CD4-positive, CD25-positive, alpha-beta regulatory T cell (primary cell): ENCODE data around the gene SET. TPM values are rescaled to one million over a fixed set of nuclear protein-coding genes. Genes with fewer than 3 reads are reported as not detected.
A peak's percentile ranks its signal among the peaks of the same experiment; 100 is the strongest.
"Not testable (repeated sequence)": the region's sequence is repeated elsewhere in the genome, so short reads cannot be mapped to it uniquely, and the experiment has no call there.

Source experiments
- ATAC-seq, 2 donors: fragments of 150-1000 bp; cut with Tn5 transposase; one replicate each; pipeline ENCODE4 v1.10.0; 2021; ENCODE audit warnings: low read depth in 2 of 2, moderate number of reproducible peaks in 2 of 2, moderate library complexity in 1 of 2
- DNase-seq, 3 donors: peaks; one replicate each; pipeline versions ENCODE4 v3.0.0 to v3.0.0-alpha.2; 2012 to 2022; ENCODE audit warnings: mixed read lengths in 1 of 3
- H3K27ac ChIP-seq: one replicate; pipeline ENCODE4 v1.7.0; 2013; ENCODE audit warnings: mild to moderate bottlenecking, low read length; ENCODE audit not compliant: insufficient read depth, poor library complexity, severe bottlenecking
- H3K27me3 ChIP-seq: one replicate; pipeline ENCODE4 v1.7.0; 2013; ENCODE audit warnings: low read length; ENCODE audit not compliant: control insufficient read depth, insufficient read depth
- H3K36me3 ChIP-seq: one replicate; pipeline ENCODE4 v1.7.0; 2013; ENCODE audit warnings: mild to moderate bottlenecking, low read length, moderate library complexity; ENCODE audit not compliant: control insufficient read depth, insufficient read depth
- H3K4me1 ChIP-seq: 2 replicates; pipeline ENCODE4 v1.7.0; 2013; ENCODE audit warnings: mild to moderate bottlenecking, low read length; ENCODE audit not compliant: insufficient read depth, control insufficient read depth, poor library complexity, severe bottlenecking
- H3K4me3 ChIP-seq: one replicate; pipeline ENCODE4 v1.7.0; 2013; ENCODE audit warnings: low read depth, mild to moderate bottlenecking, low read length, moderate library complexity
- H3K9me3 ChIP-seq, 2 experiments: 1 replicate in 1 of 2; 2 replicates in 1 of 2; pipeline ENCODE4 v1.7.0; 2013; ENCODE audit warnings: low read length in 2 of 2, mild to moderate bottlenecking in 1 of 2, moderate library complexity in 1 of 2; ENCODE audit not compliant: control insufficient read depth in 2 of 2
- H3K27ac Mint-ChIP-seq, 3 donors: one replicate each; pipeline ENCODE4 v1.8.0; 2020 to 2022; ENCODE audit warnings: mild to moderate bottlenecking in 3 of 3, mixed read lengths in 3 of 3, moderate library complexity in 2 of 3
- H3K27me3 Mint-ChIP-seq: one replicate; pipeline ENCODE4 v1.8.0; 2022; ENCODE audit warnings: mild to moderate bottlenecking, mixed read lengths
- H3K36me3 Mint-ChIP-seq: one replicate; pipeline ENCODE4 v1.8.0; 2020; ENCODE audit warnings: mixed read lengths
- H3K4me1 Mint-ChIP-seq, 4 donors: one replicate each; pipeline ENCODE4 v1.8.0; 2020 to 2022; ENCODE audit warnings: mixed read lengths in 4 of 4, mild to moderate bottlenecking in 1 of 4
- H3K4me3 Mint-ChIP-seq, 4 donors: one replicate each; pipeline ENCODE4 v1.8.0; 2020 to 2022; ENCODE audit warnings: mild to moderate bottlenecking in 4 of 4, mixed read lengths in 4 of 4, moderate library complexity in 3 of 4
- H3K9me3 Mint-ChIP-seq, 7 donors: one replicate each; pipeline ENCODE4 v1.8.0; 2020 to 2022; ENCODE audit warnings: mixed read lengths in 7 of 7, mild to moderate bottlenecking in 3 of 7, moderate library complexity in 2 of 7
- polyA plus RNA-seq, 4 donors: library from polyadenylated mRNA; unstranded; fragments of 300-500 nt; fragmentation: Illumina TruSeq; gene quantifications; one replicate each; pipeline ENCODE4 v1.2.3, GENCODE V29; 2021
- total RNA-seq: library from RNA; stranded (reverse); gene quantifications from one replicate; pipeline ENCODE4 v1.2.3, GENCODE V29; 2022

SET gene
- total and polyA plus RNA-seq, 5 donors from 2014 or later = 123 to 226 (median 159) TPM

DNA sequence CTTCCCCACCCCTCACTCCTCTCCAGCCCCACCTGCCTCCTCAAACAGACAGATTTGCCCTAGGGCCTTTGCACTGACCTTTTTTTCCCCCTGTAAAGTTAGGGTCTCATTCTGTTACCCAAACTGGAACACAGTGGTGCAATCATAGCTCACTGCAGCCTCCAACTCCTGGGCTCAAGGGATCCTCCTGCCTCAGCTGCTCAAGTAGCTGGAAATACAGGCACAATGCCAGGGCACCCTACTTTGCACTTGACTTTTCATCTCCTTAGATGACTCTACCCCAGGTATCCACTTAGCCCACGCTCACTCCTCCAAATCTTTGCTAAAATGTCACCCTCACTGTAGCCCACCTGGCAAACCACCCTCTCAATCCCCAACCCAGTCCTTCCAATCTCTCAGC is 34.5 kb upstream of the SET start:
- H3K4me3 Mint-ChIP-seq = peak overlapping the region; percentile 40 to 89 (median 64)
- no peaks in the 10 kb centered on the region for H3K36me3 ChIP-seq
- H3K9me3 Mint-ChIP-seq = no peaks in the 10 kb centered on the region
- DNase-seq (no peak), ATAC-seq (no peak)
- H3K9me3 ChIP-seq = no peaks in the 10 kb centered on the region
- no peaks in the 10 kb centered on the region for H3K27me3 ChIP-seq
- H3K36me3 Mint-ChIP-seq = no peaks in the 10 kb centered on the region
- no peak overlapping the region for H3K27ac ChIP-seq
- peaks cover 5% of the 10 kb centered on the region for H3K4me1 ChIP-seq
- peak overlapping the region in 1 of 3 donors; percentile 74 for H3K27ac Mint-ChIP-seq
- no peak overlapping the region for H3K4me3 ChIP-seq
- H3K4me1 Mint-ChIP-seq = peaks cover 3 to 9% (median 7%) of the 10 kb centered on the region in 4 donors
- H3K27me3 Mint-ChIP-seq = no peaks in the 10 kb centered on the region

- Mint-ChIP-seq H3K36me3 (no peaks in the 10 kb centered on the region), H3K4me3 (peak within 1 kb of the TSS; percentile 85 to 94 (median 93)), H3K4me1 (peaks cover 3 to 9% (median 7%) of the 10 kb centered on the region in 4 donors), H3K27ac (peak within 1 kb of the TSS; percentile 98 to 100 (median 99)), H3K27me3 (no peaks in the 10 kb centered on the region), H3K9me3 (no peaks in the 10 kb centered on the region)
- DNase-seq (peak; percentile 94 to 96 (median 96)), ATAC-seq (peak; percentile 97 to 98)
- no peaks in the 10 kb centered on the region for H3K27me3 ChIP-seq
- H3K4me1 ChIP-seq = peaks cover 5% of the 10 kb centered on the region
- no peaks in the 10 kb centered on the region for H3K9me3 ChIP-seq
- peak within 1 kb of the TSS; percentile 92 for H3K4me3 ChIP-seq
- H3K27ac ChIP-seq = peak within 1 kb of the TSS; percentile 93
- H3K36me3 ChIP-seq = no peaks in the 10 kb centered on the region
These were observed 32.3 kb upstream of the SET start, which contains the start of gene DYNC2I2 for GRCh38 chr9:128656416-128657343. DYNC2I2 (minus strand) TSS chr9:128656847; CDS start chr9:128656726, 121 bp downstream.

DNA sequence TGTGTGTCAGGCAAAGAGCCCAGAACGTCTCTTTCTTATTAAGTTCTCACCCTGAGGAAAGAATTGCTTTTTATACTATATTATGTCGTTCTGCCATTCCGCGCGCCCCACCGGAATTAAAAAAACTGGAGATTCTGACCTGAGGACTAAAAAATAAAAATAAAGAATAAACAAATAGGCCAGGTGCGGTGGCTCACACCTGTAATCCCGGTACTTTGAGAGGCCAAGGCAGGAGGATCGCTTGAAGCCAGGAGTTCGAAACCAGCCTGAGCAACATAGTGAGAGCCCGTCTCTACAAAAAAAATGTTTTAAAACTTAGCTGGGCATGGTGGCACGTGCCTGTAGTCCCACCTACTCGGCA is 31.7 kb upstream of the SET start:
- H3K36me3 ChIP-seq = no peaks in the 10 kb centered on the region
- Mint-ChIP-seq H3K9me3 (no peaks in the 10 kb centered on the region), H3K4me3 (peak overlapping the region; percentile 85 to 94 (median 93)), H3K27me3 (no peaks in the 10 kb centered on the region), H3K4me1 (peaks cover 3 to 9% (median 7%) of the 10 kb centered on the region in 4 donors), H3K36me3 (no peaks in the 10 kb centered on the region), H3K27ac (peak overlapping the region; percentile 98 to 100 (median 99))
- H3K4me1 ChIP-seq = peaks cover 5% of the 10 kb centered on the region
- peak overlapping the region; percentile 92 for H3K4me3 ChIP-seq
- DNase-seq (no peak), ATAC-seq (no peak)
- H3K27me3 ChIP-seq = no peaks in the 10 kb centered on the region
- H3K27ac ChIP-seq = peak overlapping the region; percentile 93
- no peaks in the 10 kb centered on the region for H3K9me3 ChIP-seq

GRCh38 chr9:128657796-128658195 is 31.2 kb upstream of the SET start:
- Histone ChIP-seq H3K4me3 (no peak overlapping the region), H3K27ac (no peak overlapping the region), H3K4me1 (peaks cover 5% of the 10 kb centered on the region), H3K9me3 (no peaks in the 10 kb centered on the region), H3K27me3 (no peaks in the 10 kb centered on the region), H3K36me3 (no peaks in the 10 kb centered on the region)
- DNase-seq (no peak), ATAC-seq (no peak)
- Mint-ChIP-seq H3K4me1 (peaks cover 3 to 9% (median 7%) of the 10 kb centered on the region in 4 donors), H3K27me3 (no peaks in the 10 kb centered on the region), H3K36me3 (no peaks in the 10 kb centered on the region), H3K9me3 (no peaks in the 10 kb centered on the region), H3K27ac (peak overlapping the region in 1 of 3 donors; percentile 100), H3K4me3 (peak overlapping the region in 3 of 4 donors; percentile 85 to 94 (median 93))

DNA sequence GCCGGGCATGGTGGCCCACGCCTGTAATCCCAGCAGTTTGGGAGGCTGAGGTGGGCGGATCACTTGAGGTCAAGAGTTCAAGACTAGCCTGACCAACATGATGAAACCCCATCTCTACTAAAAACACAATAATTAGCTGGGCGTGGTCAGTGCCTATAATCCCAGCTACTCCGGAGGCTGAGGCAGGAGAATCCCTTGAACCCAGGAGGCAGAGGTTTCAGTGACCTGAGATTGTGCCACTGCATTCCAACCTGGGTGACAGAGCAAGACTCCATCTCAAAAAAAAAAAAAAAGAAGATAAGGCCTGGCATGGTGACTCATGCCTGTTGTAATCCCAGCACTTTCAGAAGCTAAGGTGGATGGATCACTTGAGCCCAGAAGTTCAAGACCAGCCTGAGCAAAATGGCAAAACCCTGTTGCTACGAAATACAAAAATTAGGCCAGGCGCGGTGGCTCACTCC is 22.5 kb upstream of the SET start:
- not testable (repeated sequence) for H3K27ac ChIP-seq, H3K4me3 Mint-ChIP-seq, H3K27me3 ChIP-seq, ATAC-seq, H3K36me3 ChIP-seq, H3K4me3 ChIP-seq, H3K27me3 Mint-ChIP-seq, H3K9me3 Mint-ChIP-seq, H3K9me3 ChIP-seq, H3K4me1 Mint-ChIP-seq, DNase-seq, H3K4me1 ChIP-seq, H3K36me3 Mint-ChIP-seq
- peak overlapping the region in 1 of 3 donors; percentile 25 for H3K27ac Mint-ChIP-seq

- no peaks in the 10 kb centered on the region for H3K27me3 ChIP-seq
- no peaks in the 10 kb centered on the region for H3K4me1 ChIP-seq
- no peaks in the 10 kb centered on the region for H3K9me3 Mint-ChIP-seq
- no peak overlapping the region for H3K4me3 Mint-ChIP-seq
- H3K27me3 Mint-ChIP-seq = no peaks in the 10 kb centered on the region
- DNase-seq (no peak), ATAC-seq (no peak)
- no peak overlapping the region for H3K4me3 ChIP-seq
- no peaks in the 10 kb centered on the region for H3K36me3 Mint-ChIP-seq
- no peak overlapping the region for H3K27ac Mint-ChIP-seq
- H3K4me1 Mint-ChIP-seq = no peaks in the 10 kb centered on the region
- no peaks in the 10 kb centered on the region for H3K36me3 ChIP-seq
- no peak overlapping the region for H3K27ac ChIP-seq
- no peaks in the 10 kb centered on the region for H3K9me3 ChIP-seq
These were observed 19.2 kb upstream of the SET start for GRCh38 chr9:128669786-128670185.

- peaks cover 0 to 2% (median 0%) of the 10 kb centered on the region in 4 donors for H3K4me1 Mint-ChIP-seq
- Histone ChIP-seq H3K4me1 (no peaks in the 10 kb centered on the region), H3K27ac (no peak overlapping the region), H3K4me3 (no peak overlapping the region), H3K9me3 (no peaks in the 10 kb centered on the region), H3K27me3 (no peaks in the 10 kb centered on the region), H3K36me3 (no peaks in the 10 kb centered on the region)
- no peaks in the 10 kb centered on the region for H3K9me3 Mint-ChIP-seq
- DNase-seq (no peak), ATAC-seq (no peak)
- H3K27ac Mint-ChIP-seq = no peak overlapping the region
- peaks cover 3% of the 10 kb centered on the region for H3K36me3 Mint-ChIP-seq
- no peaks in the 10 kb centered on the region for H3K27me3 Mint-ChIP-seq
- peak overlapping the region in 1 of 4 donors; percentile 15 for H3K4me3 Mint-ChIP-seq
These were observed 13.6 kb upstream of the SET start for GRCh38 chr9:128675382-128675781.
